Stimulated activated CD4-positive, alpha-beta T cell treated with anti-CD3 and anti-CD28 coated beads, Interleukin-12 subunit alpha, Interleukin-12 subunit beta, amount 100 ng/mL, for 4 hours (primary cell): ENCODE results near the gene PEX14.

Experiments used
- DNase-seq: peaks from one replicate; pipeline ENCODE4 v3.0.0-alpha.2; 2020

The PEX14 gene

DNA sequence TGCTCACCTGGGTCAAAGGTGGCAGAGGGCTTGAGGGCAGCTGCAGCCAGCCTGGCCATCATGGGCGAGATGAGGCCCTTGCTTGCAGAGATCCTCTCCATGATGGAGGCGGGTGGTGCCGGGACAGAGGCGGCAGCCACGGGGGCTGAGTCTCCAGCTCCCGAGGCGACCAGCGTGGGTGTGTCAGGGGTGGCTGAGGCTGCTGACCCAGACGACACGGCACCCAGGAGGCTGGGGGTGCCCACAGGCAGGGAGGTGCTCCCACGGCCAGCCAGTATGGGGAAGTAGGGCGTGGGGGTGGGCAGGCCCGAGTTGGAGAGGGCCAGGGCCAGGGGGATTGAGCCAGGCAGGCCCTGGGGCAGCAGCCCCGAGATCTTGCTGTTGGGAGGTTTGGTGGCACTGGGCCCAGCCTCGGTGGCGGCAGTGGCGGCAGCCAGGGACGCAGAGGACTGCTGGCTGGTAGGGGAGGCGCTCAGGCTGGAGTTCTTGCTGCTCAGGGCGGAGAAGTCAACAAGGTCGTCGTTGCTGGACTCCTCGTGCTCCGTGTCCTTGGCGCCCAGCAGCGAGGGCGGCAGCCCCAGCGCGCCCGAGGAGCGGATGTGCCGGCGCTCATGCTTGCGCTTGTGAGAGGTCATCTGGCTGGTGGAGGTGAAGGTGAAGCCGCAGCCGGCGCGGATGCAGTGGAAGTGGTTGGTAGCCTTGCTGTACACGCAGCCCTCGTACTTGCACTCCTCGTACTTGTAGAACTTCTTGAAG lies 178.8 kb downstream of the PEX14 start:
- no peak for DNase-seq

DNA sequence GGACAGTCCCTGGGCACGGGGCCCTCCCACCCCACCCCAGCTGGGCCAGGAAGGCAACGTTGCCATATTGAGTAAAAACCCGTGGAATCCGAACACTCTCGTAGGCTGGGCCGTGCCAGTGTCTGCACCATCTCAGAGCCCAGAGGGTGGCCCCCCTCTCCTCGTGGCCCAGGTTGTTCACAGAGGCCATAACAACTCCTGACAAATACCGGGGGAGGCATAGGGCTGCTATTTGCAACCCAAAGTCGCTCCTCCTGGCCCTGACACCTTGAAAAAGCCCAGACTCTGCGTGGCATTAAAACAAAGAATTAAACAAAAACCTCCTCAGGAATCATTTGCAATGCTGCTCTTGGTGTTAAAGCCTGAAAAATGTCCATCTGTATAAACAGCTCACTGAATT lies 180.3 kb downstream of the PEX14 start:
- no peak for DNase-seq

DNA sequence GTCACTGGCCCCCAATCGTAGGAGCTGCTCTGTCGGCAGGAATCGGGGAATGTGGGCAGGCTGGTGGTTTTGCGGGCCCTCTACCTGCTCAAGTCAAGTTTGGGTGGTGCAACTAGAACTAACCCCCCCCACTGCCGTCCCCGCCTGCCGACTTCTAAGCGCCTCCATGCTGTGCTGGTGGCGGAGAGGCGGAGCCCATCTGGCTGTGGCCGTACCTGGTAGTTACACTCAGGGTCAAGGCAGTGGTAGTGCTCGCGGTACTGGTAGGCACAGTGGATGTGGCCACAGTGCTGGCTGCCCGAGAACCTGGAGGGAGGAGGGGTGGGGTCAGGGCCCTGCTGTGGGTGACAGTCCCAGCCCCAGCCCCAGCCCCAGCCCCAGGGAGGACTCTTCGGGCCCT lies 181.7 kb downstream of the PEX14 start:
- DNase-seq = no peak

DNA sequence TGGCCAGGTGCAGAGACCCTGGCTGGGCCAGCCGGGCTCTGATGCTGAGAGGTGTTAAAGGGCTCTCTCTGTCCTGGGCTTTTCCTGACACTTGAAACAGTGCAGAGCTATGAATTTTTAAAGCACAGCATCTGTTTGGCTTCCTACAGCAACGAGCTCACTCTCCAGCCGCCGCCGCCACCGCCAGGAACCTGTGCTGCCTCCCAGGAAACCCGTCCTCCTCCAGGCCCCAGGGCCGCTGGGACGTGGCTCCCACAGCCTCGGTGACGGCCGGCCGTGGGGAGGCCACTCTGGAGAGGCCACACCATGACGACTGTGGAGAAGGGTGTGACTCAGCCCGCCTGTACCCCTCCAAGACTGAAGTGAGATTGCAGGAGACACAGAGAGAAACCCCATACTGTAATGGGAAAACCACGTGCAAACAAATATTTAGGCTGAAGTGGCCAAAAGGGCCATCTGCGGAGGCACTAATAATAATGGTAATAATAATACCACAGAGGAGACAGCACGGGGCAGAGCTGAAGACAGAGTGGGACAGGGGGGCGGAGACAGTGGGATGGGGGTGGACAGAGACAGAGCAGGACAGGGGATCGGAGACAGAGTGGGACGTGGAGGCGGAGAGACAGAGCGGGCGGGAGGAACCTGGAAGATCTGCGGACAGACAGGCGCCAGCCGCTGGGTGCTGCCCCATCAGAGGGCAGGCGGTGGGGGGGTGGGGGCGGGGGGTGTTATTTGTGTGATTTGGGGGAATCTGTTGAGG lies 182.5 kb downstream of the PEX14 start:
- no peak for DNase-seq

DNA sequence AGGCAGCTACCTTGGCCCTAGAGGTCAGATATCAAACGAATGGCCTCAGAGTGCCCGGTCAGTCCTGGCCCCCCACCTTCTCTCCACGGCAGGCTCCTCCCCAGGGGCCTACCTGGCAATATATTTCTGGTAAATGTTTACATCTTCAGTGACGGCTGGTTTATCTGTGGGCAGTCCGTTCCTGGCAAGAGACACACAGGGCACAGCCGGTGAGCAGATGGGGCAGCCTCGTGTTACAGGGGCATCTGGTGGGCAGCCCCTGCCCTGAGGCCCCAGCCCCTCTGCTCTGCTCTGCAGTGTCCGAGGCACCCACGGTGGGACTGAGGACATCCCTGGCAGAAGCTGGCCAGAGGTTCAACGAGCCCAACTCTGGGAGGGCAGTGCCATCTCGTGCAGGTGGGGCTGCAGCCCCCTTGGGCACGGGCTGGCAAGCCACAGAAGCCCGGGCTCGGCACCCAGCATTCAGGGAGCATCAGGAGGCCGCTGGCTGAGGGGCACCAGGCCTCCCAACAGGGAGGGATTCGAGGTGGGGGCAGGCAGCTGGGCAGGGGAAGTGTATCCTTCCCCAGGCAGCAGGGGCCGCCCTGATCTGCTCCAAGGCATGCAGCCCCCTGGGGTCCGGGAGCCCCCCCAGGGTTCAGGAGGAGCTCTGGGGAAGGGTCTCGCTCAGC lies 183.8 kb downstream of the PEX14 start:
- DNase-seq = no peak

DNA sequence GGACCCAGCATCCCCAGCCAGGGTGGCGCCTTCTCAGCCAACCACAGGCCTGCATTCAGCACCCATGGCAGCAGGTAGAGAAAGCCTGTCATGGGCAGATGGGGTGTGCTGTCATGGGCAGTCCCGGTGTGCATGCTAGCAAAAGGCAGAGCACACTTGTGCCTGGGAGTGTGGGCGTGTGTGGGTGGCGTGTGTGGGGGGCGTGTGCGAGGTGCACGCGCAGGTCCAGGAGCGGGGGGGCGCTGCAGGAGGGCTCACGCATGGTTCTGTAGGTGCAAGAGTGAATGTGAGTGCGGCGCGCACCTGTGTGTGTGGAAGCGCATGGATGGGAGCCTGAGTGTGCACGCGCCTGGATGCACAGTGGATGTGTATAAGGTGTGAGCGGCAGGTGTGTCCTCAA lies 184.5 kb downstream of the PEX14 start:
- no peak for DNase-seq

DNA sequence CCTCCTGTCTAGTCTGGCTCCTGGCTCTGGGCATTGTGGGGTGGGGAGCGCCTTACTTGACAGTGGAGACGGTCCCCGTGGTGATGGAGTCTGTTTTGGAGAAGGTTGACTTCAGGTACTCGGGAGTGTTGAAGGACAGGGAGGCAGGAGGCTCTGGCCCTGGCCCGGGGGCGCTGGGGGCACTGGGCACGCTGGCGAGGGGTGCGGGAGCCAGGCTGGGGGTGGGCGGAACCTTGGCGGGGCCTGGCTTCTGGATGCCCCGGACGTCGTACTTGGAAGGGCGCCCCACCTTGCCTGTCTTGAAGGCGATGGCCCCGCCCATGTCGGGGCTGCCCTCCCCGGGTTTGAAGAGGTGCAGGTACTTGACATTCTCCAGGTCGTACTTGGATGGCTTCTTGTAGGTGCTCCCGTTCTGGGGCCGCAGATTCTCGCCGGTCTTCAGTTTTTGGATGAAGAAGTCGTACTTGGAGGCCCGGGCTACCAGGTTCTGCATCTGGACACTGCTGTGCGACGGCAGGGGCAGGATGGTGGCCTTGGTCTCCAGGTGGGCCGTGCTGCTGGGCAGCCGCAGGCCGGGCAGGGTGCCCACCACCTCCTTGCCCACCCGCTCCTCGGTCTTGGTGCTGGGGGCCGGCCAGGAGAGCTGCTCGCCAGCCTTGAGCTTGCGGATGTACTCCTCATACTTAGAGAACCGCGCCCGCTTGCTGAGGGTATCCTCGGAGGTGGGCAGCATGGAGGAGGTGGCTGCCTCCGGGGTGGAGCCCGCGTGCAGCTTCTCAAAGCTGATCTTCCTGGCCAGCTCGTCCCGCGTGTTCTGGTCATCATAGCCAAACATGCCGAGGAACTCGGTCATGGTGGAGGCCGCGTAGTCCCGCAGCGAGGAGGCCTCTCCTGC lies 185.1 kb downstream of the PEX14 start:
- no peak for DNase-seq

DNA sequence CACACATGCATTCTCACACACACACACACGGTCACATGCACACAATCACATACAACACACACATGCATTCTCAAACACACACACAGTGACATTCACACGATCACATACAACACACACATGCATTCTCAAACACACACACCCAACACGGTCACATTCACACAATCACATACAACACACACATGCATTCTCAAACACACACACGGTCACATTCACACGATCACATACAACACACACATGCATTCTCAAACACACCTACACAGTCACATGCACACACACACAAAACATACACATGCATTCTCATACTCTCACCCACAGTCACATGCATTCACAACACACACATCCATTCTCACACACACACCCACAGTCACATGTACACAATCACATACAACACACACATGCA lies 186.7 kb downstream of the PEX14 start:
- DNase-seq = no peak

DNA sequence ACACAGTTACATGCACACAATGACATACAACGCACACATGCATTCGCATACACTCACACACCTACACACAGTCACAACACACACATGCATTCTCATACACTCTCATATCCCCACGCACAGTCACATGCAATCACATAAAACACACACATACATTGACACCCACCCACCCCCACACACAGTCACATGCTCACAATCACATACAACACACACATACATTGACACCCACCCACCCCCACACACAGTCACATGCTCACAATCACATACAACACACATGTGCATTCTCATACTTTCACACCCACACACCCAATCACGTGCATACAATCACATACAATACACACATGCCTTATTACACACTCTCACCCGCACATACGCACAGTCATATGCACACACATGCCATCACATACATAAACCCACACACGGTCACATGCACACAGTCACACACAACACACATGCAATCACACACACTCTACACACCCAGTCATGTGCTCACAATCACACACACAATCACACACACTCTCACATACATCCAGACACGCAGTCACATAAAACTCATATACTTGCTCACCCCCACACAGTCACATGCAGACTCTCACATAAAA lies 187.4 kb downstream of the PEX14 start:
- DNase-seq = no peak

DNA sequence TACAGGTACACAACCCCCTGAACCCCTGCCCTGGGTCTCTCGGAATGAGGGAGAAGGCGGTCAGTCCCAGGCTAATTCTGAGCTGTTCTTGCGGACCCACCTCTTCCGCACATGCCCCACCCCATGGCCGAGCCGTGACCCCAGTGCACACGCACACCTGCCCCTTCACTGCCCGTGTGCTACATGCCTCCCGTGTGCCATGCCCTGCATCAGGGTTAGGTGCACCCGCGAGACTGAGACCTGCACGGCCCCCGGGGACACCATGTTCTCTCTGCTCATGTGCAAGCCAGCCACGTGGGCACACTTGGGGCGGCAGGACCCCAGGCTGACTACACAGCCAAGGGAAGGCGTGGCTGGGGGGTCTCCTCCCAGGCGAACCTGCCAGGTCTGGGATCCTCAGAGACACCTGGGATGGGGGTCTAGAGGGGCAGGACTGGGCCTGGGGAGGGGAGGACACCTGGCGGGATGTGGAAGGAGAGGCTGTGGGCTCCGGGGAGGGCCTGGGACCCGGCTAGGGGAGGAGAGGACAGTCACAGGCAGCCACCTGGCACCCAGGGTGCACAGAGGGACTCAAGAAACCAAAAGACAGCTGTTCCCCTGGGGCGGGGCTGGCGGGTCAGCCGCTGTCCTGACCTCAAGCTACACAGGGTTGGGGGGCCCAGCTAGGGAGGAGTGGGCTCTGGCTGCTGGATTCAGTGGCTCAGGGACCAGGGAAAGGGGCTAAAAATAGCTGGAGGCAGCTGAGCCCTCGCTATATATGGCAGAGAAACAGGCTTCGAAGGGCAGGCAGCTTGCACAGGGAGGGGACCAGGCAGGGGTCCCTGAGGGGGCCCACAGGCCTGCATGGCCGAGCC lies 188.3 kb downstream of the PEX14 start:
- no peak for DNase-seq

DNA sequence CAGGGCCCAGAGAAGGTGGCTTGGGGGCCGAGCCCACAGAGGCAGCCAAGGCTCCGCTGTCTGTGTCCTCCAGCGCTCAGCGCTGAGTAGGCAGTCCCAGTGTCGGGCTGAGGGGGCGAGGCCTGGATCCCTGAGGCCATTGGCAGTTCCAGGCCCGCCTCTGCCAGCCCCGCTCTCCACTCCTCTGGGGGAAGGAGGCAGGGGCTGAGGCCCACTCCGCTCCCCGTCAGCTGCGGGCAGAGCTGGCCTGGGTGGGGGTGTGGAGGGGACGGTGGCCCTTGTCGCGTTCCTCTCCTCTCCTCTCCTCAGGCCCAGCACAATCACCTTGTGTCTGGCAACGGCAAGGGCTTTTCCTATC lies 188.9 kb downstream of the PEX14 start:
- no peak for DNase-seq

DNA sequence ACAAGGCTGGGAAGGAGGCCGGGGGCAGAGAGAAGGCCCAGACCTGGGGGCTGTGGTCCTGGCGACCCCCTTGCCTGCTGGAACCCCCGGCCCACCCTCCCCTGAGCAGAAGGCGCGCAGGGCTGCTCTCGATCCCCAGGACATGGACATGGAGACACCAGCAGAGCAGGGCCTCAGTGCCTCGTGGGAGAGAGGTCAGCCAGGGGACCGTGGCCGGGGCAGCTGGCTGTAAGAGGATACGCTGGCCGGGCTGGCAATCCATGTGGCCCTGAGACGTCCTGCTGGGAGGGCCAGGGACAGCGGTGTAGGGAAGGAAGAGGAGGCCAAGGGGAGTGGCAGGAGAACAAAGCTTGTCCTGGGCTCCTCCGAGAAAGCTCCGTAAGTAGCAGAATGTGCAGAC lies 189.5 kb downstream of the PEX14 start:
- DNase-seq = no peak

DNA sequence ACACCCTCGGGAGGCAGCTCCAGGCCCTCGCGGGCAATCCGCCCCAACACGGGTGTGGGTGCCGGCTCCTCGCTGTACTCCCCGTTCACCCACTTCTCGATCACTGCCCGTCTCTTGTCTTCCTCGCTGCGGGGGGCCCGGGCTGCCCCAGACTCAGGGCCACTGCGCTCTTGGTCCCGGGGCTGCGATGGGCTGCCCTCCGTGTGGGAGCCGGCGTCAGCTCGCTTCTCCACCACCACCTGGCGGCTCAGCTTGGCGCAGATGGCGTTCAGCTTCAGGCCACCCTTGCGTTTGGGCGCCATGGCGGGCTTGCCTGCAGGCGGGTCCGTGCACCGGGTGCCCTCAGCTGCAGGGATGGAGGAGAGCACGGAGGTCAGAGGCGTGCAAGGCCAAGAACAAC lies 190.5 kb downstream of the PEX14 start:
- no peak for DNase-seq

DNA sequence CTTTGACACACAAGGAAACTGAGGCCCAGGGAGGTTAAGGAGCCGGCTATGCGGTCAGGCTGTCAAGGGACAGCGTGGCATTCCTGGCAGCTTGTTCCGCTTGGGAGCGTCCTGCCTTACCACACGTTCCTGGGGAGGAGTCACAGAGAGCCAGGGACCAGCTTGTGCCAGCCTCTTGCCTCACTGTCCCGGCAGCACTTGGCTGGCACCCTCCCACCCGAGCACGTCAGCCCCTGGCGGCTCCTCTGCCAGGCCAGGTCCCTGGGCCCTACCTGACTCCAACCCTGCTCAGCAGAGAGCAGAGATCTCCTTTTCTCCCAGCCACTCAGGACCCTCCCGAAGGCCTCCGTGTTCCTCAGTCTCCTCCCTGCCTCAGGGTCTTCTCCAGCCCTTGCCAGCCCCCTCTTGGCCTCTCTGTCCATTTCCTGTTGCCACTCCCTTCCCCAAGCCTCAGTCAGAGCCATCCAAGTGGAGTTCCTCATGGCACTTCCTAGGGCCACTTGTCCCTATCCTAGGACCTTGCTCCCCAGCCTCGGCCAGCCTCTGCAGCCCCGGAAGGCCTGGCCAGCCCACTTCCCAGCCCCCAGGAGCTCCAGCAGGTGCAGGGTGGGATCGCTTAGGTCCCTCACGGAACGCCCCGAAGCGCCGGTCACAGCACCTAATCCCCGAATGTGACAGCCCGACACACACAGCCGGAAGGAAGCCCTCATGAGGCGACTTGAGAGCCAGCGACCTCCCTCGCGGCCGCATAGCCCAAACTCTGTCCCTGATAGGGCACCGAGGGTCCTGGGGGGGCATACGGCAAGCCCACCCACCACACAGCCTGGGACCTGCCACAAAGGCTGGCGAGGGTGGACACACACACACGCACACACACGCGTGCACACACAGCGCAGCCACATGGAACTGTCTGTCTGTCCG lies 191.4 kb downstream of the PEX14 start:
- no peak for DNase-seq

DNA sequence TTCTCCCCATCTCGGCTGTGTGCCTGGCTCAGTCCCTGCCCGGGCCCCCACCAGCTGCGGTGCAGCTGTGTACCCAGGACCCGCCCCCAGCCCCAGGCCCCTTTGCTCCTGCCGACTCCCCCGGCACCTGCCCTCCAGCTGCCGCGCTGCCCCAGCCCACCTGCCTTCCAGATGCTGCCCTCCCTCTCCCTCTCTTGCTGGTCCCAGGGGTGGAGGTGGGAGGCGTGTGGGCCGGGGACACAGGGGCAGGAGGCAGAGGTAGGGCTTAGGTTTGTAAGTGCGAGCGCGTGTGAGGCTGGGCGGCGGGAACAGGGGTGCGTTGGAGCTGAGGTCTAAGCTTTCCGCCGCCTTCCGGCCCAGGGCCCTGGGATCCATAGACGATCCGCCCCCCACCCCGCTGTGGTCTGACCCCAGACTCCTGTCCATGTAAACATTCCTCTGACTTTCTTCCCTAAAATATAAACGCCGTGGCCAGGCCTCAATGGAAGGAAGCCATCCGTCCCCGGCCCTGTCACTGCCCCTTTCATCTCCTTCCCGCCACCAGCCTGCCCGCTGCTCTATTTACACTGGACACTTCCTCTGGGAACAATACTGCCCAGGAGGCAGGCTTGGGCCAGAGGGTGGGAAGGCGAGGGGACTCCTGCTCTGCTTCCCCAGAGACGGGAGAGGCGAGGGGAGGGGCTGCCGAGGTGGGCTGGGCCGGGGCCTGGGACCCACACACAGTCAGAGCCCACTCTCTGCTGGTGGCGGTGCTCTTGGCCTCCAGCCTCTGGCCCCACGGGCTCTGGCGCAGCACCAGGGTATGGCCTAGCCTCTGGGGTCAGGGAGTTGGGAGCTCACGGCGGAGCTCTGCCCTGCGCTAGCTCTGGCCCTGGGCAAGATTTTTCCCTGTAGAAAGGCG lies 193.4 kb downstream of the PEX14 start:
- DNase-seq = no peak

DNA sequence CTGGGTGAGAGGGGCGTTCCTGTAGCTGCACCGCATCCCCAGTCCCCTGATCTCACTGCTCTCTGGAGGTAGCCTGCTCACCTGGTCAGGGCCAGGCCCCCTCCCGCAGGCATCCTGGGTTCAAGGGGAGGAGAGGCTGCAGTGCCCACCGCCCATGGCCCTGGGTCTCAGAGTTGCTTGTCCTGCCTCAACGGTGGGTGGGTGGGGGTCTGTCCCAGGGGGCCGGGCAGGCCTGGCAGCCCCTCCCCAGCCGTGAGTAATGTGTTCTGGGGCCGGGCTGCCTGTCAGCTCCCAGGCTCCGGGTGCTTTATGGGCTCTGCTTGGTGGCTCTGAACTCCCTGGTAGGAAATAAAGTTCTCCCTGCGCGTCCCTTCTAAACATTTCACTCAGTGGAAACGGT lies 194.8 kb downstream of the PEX14 start:
- no peak for DNase-seq

DNA sequence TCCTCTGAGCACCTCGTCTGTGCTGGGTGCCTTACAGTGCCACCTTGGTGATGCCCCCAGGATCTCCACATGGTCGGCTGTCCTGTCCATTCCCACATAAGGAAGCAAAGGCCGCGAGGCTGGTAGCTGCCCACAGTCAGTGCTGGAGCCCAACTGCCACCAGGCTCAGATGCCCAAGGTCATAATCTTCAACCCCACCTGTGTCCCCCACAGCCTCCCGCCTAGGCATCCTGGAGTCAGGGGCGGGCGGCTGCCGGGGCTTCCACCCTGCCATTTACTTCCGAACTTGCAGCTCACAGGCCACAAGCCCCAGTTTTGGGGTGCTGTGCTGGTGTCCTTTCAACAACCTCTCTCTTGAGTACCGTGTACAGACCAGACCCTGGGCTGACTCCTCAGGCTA lies 195.4 kb downstream of the PEX14 start:
- DNase-seq = no peak

DNA sequence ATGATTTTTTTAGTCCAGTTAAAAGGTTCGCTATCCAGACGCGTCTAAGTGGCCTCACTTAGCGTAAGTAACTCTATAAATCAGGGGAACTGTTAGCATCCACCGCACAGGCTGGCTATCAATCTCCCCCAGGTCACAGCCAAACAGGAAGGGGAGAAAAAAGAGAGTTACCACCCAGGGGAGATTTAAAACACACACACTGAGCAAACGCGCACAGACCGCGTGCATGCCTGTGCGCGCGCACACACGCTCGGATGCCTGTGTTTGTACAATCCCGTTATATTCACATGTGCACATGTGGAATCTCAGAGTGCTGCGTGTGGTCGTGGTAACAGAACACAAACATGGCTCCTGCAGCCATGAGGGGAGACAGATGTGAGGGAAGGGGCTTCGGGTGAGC lies 196.3 kb downstream of the PEX14 start:
- DNase-seq = no peak

DNA sequence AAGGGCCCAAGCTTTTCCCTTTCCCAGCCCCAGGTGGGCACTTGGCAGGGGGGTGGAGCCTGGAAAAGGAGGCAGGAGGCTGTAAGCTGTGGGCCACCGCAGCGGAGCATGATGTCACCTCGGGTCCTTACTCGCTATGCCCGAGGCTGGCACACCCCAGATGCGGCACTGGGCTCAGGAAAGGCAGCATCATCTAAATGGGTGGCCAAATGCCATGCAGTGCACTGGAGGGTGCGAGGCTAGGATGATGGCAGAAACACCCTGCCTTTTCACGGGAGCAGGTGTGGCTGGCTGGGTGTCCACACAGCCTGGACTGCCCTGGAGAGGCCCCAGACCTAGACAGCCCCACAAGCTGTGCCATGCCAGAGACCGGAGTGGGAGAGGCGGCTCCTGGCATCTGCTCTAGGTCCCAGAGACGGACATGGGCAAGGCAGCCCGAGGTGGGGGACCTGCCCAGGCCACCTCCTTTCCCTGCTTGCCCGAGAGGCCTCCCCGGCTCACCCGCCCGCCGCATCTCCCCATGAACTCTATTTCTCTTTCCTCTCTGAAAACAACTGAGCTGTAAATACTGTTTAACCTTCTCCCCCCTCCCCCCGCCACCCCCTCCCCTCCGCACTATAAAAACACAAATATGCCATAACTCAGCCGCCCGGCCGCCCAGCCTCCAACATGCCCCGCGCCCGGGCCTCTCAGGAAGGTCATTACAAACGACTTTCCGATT lies 197.0 kb downstream of the PEX14 start:
- no peak for DNase-seq
